Loucy (cell line): Measurements from ENCODE around the gene CYP19A1.

ENCODE experiments used
- H2AFZ ChIP-seq: fragments of 200-600 bp; sonication (generic); 2 replicates; pipeline ENCODE4 v1.6.0; 2016; ENCODE audit warnings: antibody characterized with exemption, mild to moderate bottlenecking, low read length, moderate library complexity
- H3F3A ChIP-seq: fragments of 200-600 bp; 2 replicates; pipeline ENCODE4 v1.6.0; 2016; ENCODE audit warnings: antibody characterized with exemption, low read depth, mild to moderate bottlenecking
- H3K27me3 ChIP-seq: fragments of 200-600 bp; sonication (generic); 2 replicates; pipeline ENCODE4 v1.6.1; 2014; ENCODE audit warnings: low read length, mild to moderate bottlenecking; ENCODE audit not compliant: insufficient read depth, poor library complexity, severe bottlenecking
- H3K36me3 ChIP-seq: fragments of 200-600 bp; sonication (generic); 2 replicates; pipeline ENCODE4 v1.6.1; 2016; ENCODE audit warnings: low read length; ENCODE audit not compliant: insufficient read depth
- H3K4me1 ChIP-seq: fragments of 200-600 bp; sonication (generic); 2 replicates; pipeline ENCODE4 v1.5.1; 2014; ENCODE audit warnings: low read length, mild to moderate bottlenecking; ENCODE audit not compliant: insufficient read depth, poor library complexity, severe bottlenecking
- H3K4me2 ChIP-seq: fragments of 200-600 bp; sonication (generic); 2 replicates; pipeline ENCODE4 v1.6.0; 2014; ENCODE audit warnings: antibody characterized with exemption, low read length, low read depth, mild to moderate bottlenecking; ENCODE audit not compliant: poor library complexity, severe bottlenecking
- H3K4me3 ChIP-seq: fragments of 200-600 bp; sonication (generic); 2 replicates; pipeline ENCODE4 v1.5.1; 2014; ENCODE audit warnings: low read length, mild to moderate bottlenecking, mixed read lengths; ENCODE audit not compliant: poor library complexity, severe bottlenecking
- H3K79me2 ChIP-seq: fragments of 200-600 bp; sonication (generic); 2 replicates; pipeline ENCODE4 v1.6.1; 2014; ENCODE audit warnings: low read length; ENCODE audit not compliant: insufficient read depth
- H3K9ac ChIP-seq: fragments of 200-600 bp; sonication (generic); 2 replicates; pipeline ENCODE4 v1.6.0; 2014; ENCODE audit warnings: mild to moderate bottlenecking, low read depth, low read length, moderate library complexity; ENCODE audit not compliant: poor library complexity, severe bottlenecking
- H3K9me2 ChIP-seq: fragments of 200-600 bp; sonication (generic); replicated peaks from 2 replicates; pipeline ENCODE4 v1.6.1; 2016; ENCODE audit warnings: low read depth, low read length, mixed read lengths
- H3K9me3 ChIP-seq: fragments of 200-600 bp; sonication (generic); 2 replicates; pipeline ENCODE4 v1.6.1; 2014; ENCODE audit warnings: mild to moderate bottlenecking, antibody characterized with exemption, low read length, low read depth; ENCODE audit not compliant: insufficient read depth
- H4K20me1 ChIP-seq: fragments of 200-600 bp; sonication (generic); 2 replicates; pipeline ENCODE4 v1.6.0; 2014; ENCODE audit warnings: antibody characterized with exemption, low read length, mild to moderate bottlenecking; ENCODE audit not compliant: insufficient read depth, poor library complexity, severe bottlenecking
- CTCF ChIP-seq: fragments of 200-600 bp; sonication (generic); conservative IDR thresholded peaks from 2 replicates; pipeline ENCODE4 v1.5.1; 2014; ENCODE audit warnings: mild to moderate bottlenecking, antibody characterized with exemption, low read length
- EZH2phosphoT487 ChIP-seq: fragments of 200-600 bp; IDR thresholded peaks from 2 replicates; pipeline ENCODE4 v1.6.1; 2018; ENCODE audit warnings: antibody characterized with exemption, mild to moderate bottlenecking, moderate library complexity, borderline replicate concordance

Gene CYP19A1

GRCh38 chr15:51320843-51321242 lies 17.6 kb downstream of the CYP19A1 start:
- Histone ChIP-seq H4K20me1 (no peaks in the 10 kb centered on the region), H3K4me3 (no peak overlapping the region)
- TF ChIP-seq CTCF, result no peak

GRCh38 chr15:51319539-51319938 lies 18.9 kb downstream of the CYP19A1 start:
- H3K4me3 ChIP-seq, result no peak overlapping the region
- TF ChIP-seq CTCF (no peak), EZH2phosphoT487 (no peak)
- H4K20me1 ChIP-seq, result no peaks in the 10 kb centered on the region
- H2AFZ ChIP-seq, result no peak overlapping the region
- no peaks in the 10 kb centered on the region for H3K9me3 ChIP-seq
- no peaks in the 10 kb centered on the region for H3K36me3 ChIP-seq
- H3K9ac ChIP-seq, result no peak overlapping the region
- no peak overlapping the region for H3K4me2 ChIP-seq
- no peaks in the 10 kb centered on the region for H3K4me1 ChIP-seq
- H3K27me3 ChIP-seq, result no peaks in the 10 kb centered on the region
- H3F3A ChIP-seq, result no peaks in the 10 kb centered on the region
- no peaks in the 10 kb centered on the region for H3K9me2 ChIP-seq
- H3K79me2 ChIP-seq, result no peaks in the 10 kb centered on the region

More at GRCh38 chr15:51320843-51321242, 17.6 kb downstream of the CYP19A1 start:
- Histone ChIP-seq H3K9me3 (no peaks in the 10 kb centered on the region), H3K36me3 (no peaks in the 10 kb centered on the region), H3K27me3 (no peaks in the 10 kb centered on the region), H3K4me2 (no peak overlapping the region), H3K9me2 (no peaks in the 10 kb centered on the region), H3K79me2 (no peaks in the 10 kb centered on the region), H3K4me1 (no peaks in the 10 kb centered on the region), H3K9ac (no peak overlapping the region), H2AFZ (no peak overlapping the region), H3F3A (no peaks in the 10 kb centered on the region)

- H3K9ac ChIP-seq, result no peak overlapping the region
- no peaks in the 10 kb centered on the region for H3K4me1 ChIP-seq
- no peaks in the 10 kb centered on the region for H4K20me1 ChIP-seq
- H2AFZ ChIP-seq, result no peak overlapping the region
- H3K4me3 ChIP-seq, result no peak overlapping the region
- H3F3A ChIP-seq, result no peaks in the 10 kb centered on the region
- no peaks in the 10 kb centered on the region for H3K9me2 ChIP-seq
- no peaks in the 10 kb centered on the region for H3K9me3 ChIP-seq
- H3K79me2 ChIP-seq, result no peaks in the 10 kb centered on the region
- no peaks in the 10 kb centered on the region for H3K36me3 ChIP-seq
- H3K4me2 ChIP-seq, result no peak overlapping the region
- TF ChIP-seq EZH2phosphoT487 (no peak), CTCF (no peak)
- H3K27me3 ChIP-seq, result no peaks in the 10 kb centered on the region
Observed at GRCh38 chr15:51318382-51319150, 19.8 kb downstream of the CYP19A1 start.
